NCI-H2171 (cell line): ENCODE results near the gene RASA4B.
"Not testable (repeated sequence)": the region's sequence is repeated elsewhere in the genome, so short reads cannot be mapped to it uniquely, and the experiment has no call there.

ENCODE experiments used
- DNase-seq: peaks from one replicate; lab custom pipeline; 2025; lab: John Stamatoyannopoulos, UW

RASA4B gene

DNA sequence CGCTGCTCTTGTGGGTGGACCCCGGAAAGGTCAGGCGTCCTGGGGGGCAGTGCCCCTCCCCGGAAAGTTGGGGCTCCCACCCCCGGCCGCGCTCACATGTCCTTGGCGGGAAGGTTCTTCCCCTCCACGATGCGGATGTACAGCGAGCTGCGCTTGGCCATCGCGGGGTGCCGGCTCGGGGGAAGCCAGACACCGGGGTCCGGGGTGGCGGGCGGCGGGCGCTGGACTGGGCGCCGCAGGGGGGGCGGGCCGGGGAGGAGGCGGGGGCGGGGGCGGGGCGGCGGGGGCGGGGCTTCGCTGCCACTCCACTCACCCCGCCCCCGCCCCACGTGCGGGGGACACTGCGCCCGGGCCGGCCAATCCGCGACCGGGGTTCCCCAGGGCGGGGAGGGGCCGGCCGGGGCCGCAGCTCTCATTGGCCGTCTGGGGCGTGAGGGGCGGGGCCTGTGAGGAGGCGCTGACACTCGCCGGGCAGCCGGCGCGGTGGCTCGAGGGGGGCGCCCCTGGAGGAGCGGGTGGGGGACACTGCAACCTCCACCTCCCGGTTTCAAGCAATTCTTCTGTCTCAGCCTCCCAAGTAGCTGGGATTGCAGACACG lies at the start of gene RASA4B:
TSS of gene RASA4B (minus strand) at position 228 of the 598 bp plus-strand sequence. CDS start at position 161, 67 bp downstream.
- DNase-seq: not testable (repeated sequence)

DNA sequence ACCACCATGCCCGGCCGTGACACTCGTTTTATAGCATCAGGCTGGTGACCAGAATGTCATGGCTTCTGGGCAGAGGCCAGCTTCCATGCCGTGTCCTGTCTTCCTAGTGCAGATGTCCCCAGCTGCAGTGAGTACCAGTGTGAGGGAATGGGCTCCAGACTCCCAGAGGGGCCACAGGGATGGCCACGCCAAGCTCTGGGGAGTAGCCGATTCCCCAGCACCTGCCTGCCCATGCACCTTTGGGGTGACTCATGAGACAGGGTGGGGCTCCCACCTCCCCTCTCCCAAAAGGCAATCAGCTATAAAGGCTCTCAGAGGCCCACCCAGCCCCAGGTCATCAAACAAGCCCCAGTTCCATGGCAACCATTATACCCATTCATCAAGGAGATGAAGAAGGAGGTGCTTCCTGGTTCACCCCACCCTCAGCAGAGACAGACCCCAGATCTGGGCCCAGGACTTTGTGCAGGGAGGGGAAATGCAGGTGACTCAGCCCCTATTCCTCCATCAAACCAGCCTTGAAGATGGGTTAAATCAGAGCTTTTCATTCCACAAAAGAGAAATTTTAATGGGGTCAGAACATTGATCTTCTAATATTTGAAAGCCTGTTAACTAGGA lies 33.3 kb upstream of the RASA4B start, which contains the start of gene SPDYE2:
TSS of gene SPDYE2 (plus strand) at position 419 of the 615 bp plus-strand sequence. CDS start 2,030 bp downstream, outside the sequence.
- not testable (repeated sequence) for DNase-seq

DNA sequence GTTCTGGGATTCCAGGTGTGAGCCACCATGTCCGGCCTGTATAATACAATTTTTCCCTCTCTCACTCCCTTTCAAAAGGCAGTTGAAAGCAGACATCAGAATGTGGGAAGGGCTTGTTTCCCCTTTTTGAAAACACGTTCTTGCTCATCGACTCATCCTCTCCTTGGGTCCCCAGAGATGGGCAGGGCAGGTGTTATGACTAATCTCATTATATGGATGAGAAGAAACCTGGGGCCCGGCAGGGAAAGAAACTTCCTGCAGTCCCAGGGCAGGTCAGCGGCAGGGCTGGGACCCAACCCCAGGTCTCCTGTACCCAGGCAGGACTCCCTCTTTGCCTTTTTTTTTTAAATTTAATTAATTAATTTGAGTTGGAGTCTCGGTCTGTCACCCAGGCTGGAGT lies 28.8 kb upstream of the RASA4B start:
- DNase-seq: not testable (repeated sequence)

DNA sequence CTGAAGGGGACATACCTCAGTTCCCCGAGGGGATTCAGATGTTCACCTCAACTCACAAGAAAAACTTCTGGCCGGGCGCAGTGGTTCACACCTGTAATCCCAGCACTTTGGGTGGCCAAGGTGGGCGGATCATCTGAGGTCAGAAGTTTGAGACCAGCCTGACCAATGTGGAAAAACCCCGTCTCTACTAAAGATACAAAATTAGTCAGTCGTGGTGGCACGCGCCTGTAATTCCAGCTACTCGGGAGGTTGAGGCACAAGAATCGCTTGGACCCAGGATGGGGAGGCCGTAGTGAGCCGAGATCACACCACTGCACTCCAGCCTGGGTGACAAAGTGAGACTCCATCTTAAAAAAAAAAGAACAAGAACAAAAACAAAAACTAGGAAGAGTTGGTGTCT lies 27.7 kb upstream of the RASA4B start:
- not testable (repeated sequence) for DNase-seq

DNA sequence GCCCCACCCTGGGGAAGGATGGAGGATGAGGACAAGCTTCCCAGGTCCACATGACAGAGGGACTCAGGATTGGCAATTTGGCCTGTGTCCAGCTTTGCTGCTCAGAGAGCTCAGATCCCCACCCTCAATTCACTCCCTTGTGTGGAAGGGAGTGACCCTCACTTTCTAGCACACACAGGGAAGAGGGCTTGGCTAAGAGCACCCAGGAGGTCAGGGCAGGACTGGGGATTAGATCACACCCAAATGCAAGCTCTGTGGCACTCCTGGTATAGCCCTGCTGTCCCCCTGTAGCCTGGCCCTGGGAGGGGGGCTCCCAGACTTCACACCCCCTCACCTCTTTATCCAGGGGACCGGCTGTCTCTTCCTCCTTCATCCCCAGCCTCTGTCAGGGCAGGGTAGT lies 26.8 kb upstream of the RASA4B start:
- DNase-seq: not testable (repeated sequence)

DNA sequence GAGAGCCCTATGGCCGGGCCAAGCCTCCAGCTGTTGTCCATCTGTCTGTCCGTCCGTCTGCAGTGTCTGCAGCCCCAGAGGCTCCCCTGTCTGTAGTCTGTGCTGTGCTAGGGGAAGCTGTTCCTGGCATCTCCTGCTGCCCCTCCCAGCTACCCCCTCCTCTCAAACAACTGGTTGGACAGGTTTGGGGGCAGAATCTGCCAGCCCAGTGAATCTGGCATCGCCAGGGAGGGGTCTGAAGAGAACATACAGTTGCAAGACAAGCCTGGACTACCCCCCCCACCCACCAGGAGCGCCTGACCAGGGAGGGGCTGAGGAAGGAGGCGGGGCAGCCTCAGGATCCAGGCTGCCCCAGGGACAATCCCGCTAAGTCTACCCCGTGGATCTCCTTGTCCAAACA lies 26.0 kb upstream of the RASA4B start, which contains the start of gene UPK3BL2:
TSS of gene UPK3BL2 (minus strand) at position 101 of the 400 bp plus-strand sequence. CDS start at position 41, 60 bp downstream.
- DNase-seq: not testable (repeated sequence)

DNA sequence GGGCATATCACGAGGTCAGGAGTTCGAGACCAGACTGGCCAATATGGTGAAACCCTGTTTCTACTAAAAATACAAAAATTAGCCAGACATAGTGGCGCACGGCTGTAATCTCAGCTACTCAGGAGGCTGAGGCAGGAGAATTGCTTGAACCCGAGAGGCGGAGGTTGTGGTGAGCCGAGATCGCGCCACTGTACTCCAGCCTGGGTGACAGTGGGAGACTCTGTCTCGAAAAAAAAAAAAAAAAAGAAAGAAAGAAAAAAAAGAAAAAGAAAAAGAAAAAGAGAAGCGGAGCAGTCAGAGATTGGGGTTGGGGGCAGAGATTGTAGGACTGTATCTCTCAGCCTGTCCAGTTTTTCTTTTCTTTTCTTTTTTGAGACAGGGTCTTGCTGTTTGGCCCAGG lies 25.2 kb upstream of the RASA4B start:
- DNase-seq: not testable (repeated sequence)

DNA sequence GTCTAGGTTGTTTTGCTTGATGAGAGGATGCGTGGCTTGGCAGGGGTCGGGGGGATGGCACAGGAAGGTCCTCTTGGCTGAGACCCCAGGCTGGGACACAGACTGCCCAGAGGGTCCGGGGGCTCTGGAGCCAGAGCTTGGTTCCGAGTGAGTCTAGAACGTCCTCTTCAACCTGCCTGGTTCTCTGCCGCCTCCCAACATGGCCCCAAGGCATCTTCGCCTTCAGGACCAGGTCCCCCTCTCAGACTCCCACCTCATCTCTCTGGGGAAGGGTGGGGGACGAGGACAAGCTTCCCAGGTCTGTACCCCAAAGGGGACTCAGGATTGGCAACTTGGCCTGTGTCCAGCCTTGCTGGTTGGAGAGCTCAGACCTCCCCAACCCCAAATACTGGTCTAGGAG lies 24.5 kb upstream of the RASA4B start:
- DNase-seq: not testable (repeated sequence)

DNA sequence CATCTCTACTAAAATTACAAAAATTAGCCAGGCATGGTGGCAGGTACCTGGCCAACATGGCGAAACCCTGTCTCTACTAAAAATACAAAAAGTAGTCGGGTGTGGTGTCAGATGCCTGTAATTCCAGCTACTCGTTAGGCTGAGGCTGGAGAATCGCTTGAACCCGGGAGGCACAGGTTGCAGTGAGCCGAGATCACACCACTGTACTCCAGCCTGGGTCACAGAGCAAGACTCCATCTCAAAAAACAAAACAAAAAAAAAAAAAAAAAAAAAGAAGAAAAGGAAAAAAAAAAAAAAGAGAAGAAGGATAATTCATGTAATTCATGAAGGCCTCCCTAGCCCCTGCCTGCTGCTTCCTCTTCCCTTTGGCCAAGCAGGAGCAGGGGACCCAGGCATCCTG lies 23.0 kb upstream of the RASA4B start:
- DNase-seq: not testable (repeated sequence)

DNA sequence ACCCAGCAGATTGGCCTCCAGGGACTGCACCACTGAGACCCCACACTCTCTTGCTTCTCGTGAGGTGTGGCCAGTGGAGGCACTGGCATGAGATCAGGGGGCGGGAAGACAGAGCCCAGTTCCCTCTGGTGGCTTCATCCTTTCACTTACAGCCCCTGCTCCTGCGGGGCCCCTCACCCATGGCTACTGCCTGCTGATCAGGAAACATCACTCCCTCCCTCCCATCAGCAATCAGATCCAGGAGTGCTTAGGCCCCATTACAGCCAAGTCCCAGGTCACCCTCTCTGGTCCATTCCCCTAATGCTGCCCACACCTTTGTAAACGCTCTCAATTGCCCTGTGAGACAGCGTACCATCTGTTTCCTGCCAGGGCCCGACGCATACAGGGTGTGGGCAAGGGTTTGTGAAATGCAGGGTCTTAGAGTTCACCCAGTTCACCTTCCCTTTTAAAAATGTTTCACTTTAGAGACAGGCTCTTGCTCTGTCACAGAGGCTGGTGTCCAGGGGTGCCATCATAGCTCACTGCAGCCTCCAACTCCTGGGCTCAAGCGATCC lies 17.6 kb upstream of the RASA4B start:
- not testable (repeated sequence) for DNase-seq

DNA sequence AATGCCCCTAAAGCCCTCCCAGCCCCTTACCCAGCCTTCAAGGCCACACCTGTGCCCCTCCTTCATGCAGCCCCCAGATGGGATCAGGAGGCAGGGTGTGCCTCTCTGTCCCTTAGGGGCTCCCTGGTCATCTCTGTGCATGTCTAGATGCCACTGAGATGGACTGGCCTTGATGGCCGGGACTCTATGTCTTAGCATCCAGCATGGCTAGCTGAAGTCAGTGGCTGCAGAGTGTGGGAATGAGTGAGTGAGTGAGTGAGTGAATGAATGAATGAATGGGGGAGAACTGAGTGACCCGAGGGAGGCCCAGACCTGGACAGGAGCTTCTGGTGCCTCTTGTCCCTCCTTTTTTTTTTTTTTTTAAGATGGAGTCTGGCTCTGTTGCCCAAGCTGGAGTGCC lies 14.6 kb upstream of the RASA4B start:
- not testable (repeated sequence) for DNase-seq

DNA sequence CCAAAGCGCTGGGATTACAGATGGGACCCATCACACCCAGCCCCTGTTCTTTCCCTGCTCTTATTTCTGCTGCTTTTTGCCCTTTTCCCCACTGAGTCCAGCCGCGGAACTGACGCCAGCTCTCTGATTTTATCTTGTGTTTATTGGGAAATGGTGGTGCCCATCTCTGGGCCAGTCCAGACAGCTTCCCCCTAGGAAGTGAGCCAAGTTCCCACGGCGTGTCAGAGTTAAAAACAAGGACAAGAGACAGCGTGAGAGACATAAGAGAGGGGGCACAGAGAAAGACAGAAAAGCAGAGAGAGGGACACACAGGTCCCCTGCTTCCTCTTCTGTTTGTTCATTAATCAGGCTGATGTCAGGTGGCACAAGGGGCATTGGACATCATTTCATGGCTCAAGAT lies 14.0 kb upstream of the RASA4B start:
- not testable (repeated sequence) for DNase-seq

DNA sequence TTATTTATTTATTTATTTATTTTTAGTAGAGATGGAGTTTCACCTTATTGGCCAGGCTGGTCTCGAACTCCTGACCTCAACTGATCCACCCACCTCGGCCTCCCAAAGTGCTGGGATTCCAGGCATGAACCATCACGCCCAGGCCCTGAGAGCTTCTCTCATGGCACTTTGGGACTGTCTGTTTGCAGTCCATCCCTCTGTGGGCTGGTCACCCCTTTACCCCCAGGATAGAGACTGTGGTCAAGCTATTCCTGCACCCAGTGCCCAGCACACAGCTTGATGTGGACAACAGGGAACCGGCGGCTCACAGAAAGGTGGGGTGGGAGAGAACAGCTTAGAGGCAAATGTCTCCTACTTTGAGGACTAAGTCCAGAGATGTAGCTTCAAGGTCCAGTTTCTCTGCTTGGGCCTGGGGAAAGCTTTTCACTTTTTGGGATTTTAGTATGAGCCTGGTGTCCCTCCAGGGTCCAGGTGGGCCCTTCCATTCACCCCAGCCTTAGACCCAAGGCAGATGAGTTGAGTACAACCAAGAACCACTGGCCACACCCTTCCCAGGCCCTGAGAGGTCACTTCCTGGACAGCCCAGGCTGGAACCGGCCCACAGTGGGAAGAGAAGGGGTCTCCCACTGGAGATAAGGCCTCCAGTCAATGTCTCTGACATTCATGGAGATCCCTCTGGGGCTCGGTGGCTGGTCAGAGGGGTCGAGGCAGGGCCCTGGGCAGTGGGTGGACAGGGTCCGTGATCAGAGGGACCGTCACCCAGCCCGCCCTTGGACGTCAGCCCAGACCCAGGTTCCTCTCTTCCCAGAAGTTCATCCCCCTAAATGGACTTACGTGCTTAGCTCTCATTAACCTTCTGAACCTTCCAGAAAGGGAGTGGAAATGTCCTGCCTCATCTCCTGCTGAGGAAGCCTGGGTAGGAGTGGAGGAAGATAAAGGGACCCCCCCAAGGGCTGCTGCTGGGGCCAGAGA lies 10.5 kb upstream of the RASA4B start:
- not testable (repeated sequence) for DNase-seq

DNA sequence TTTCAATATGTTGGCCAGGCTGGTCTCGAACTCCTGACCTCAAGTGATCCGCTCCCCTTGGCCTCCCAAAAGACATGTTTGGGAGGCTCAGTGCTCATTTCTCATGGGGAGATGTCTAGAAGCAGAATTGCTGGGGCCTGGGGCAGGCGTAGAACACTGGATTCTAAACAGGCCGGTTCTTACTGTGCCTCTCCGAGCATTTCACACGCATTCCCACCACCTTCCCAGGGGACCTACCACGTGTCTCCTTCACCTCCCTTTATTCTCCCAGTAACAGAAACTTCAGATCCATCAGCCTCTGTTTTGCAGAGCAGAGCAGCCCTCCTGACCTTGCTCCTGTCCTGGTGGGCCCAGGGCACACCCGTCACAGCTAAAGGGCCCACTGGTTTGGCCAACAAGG lies 9.6 kb upstream of the RASA4B start:
- not testable (repeated sequence) for DNase-seq

DNA sequence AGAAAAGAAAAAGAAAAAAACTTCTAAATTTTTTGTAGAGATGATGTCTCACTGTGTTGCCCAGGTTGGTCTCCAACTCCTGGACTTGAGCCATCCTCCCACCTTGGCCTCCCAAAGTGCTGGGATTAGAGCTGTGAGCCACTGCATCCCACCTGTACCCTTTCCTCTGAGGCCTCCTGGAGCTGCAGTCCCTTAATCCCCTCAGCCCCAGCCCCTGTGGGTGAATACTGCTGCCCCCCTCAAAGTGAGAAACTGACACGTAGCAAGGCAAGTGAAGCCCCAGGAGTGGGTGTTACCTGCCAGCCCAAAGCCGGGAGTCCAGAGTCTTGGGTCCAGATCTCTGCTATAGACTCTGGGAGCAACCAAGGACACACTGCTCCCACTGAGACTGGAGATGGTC lies 7.2 kb upstream of the RASA4B start:
- DNase-seq: not testable (repeated sequence)

DNA sequence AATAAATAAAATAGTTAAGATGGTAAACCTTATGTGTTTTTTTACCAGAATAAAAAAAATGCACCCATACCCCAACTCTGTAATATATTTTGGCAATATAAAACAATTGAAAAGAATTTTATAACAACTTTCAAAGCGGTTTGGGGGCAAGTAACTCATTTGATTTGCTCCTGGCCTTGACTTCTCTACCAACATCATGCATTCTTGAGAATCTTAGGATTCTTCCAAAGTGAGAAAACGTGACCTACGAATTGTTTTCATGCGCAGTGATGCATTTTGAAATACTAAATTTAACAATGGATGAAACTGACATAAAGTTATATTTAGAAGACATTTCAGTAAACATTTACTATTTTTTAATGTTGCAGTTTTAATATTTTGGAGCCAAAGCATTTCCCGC lies 3.2 kb upstream of the RASA4B start:
- DNase-seq: not testable (repeated sequence)

DNA sequence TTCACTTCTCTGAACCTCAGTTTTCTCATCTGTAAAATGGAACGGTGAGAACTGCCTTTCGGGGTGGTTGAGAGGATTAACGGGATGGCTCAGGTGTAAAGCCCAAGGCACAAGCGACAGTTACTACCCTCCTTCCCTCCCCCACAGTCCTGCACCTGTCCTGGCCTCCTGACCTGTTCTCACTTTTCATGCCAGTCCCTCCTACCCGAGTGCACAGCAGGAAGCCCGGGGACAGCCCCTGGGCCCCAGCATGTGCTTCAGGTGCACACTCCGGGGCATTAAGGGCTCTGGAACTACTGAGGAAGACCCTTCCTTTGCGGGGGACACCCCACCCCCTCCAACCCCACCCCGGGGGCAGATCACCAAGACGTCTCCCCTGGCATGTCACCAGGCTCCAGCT lies 626 bp downstream of the RASA4B start:
- not testable (repeated sequence) for DNase-seq

DNA sequence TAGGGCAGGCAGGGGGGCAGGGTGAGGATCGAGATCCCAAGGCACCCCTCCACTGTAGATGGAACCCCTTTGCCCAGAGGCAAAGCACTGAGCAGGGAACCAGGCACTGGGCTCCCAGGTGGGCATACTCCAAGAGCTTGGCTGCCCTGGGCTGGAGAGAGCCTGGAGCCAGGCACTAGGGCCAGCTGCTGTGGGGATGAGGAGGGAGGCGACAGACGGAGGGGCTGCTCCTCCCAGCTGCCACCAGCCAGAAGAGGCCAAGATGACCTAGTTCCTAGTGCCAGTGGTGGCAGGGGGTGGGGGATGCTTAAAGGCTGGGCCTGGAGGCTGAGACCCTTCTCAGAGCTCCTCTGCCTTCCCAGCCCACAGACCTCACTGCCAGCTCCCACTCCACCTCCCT lies 1.7 kb downstream of the RASA4B start:
- DNase-seq: not testable (repeated sequence)

DNA sequence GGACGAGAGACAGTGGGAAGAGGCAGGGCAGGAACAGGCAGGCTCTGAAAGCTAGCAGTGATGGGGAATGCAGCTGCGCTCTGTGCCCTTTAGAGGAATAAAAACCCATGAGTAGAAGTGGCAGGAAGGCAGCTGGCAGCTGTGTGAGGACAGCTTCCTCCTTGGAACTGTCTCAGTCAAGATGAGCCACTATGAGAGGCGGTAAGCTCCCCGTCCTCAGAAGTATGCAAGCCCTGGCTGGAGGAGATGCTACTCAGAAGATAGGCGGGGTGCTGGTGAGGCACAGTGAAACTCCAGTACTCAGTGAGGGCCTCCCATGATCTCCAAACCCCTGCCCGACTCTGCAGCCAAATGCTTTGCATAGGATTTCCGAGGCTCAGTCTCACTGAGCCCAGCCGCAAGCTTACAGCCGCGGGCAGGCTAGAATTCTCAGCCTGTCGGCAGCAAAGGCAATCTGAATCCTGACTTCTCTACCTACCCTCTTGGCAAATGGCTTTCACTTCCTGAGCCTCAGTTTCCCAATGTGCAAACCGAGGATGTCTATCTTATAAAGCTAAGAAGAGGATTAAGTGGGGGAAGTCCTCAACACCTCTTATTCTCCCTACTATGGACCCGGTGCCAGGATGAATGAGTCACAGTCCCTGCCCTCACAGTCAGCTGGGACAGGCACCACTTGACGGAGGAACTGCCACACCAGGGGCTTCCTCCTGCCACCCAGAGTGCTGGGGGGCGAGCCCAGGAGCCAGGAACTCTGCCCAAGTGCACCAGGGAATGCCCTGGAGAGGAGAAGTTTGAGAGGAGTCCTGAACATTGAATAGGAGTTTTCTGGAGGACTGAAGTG lies 2.5 kb downstream of the RASA4B start:
- not testable (repeated sequence) for DNase-seq

DNA sequence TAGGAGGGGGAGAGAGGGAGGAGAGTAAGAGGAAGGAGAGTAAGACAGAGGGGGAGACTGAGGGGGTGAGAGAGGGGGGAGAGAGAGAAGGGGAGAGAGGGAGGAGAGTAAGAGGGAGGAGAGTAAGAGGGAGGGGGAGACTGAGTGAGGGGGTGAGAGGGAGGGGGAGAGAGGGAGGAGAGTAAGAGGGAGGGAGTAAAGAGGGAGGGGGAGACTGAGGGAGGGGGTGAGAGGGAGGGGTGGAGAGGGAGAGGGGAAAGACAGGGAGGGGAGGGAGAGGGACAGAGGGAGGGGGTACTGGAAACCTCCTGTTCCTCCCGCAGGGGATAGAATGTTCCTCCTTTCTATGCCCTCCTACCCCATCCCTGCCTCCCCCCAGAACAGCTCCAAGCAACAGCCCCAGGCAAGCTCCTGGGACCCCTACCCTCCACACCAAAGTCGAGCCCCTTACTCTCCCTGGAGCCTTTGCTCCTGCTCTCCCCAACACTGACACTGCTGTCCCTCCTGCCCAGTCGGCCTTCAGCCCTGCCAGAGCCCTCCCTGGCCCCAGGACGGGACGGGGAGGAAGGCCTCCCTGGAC lies 4.8 kb downstream of the RASA4B start:
- not testable (repeated sequence) for DNase-seq
